ENCODE data around the gene SOWAHA. TPM values are rescaled to one million over a fixed set of nuclear protein-coding genes. Genes with fewer than 3 reads are reported as not detected.

SOWAHA gene
- total and polyA plus RNA-seq, 2 of the 4 experiments (the other 2 are of a cell fraction): 0.03 TPM; not detected in 1

DNA sequence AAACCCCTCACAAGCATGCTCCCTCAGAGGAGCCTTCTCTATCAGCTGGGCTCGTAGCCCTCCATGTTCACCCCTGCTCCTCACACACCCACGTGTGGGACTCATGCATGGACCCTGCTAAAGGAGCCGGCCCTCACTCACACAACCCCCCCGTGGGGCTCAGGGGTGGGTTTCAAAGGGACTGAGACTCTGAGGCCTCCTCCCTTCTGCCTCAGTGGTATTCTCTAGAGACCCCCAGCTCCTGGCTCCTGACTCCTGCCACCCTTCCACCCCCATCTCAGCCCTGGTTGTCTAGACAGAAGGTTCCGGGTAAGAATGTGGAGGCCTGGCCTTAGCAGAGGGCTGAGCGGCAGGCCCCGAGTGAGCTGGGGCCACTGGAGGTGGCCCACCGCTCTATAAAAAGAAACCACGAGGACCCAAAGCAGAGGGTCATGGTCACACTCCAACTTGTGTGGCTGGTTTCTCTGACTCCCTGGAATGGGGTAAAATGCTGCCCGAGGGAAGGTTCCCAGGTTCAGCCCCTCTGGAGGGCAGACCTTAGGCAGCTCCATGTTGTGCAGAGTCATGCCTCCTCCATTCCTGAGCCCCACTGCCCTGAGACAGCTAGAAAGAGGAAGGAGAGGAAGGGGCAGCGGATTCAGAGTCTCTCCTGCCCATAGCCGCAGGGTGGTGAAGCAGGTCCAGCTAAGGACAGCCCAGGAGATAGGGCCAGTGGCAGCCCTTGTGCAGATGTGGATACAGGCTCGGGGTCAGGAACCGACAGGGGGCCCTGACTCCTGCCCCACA lies 46.9 kb upstream of the SOWAHA start:
- Histone ChIP-seq H2AFZ (replicated peaks; ENCODE audit: low read length, poor library complexity) (no peak overlapping the region), H3K79me1 (ENCODE audit: low read depth in 1 of 2, low read length in 2 of 2) (peaks cover 29 to 60% of the 10 kb centered on the region in 2 experiments), H3K4me2 (ENCODE audit: low read depth, low read length) (no peak overlapping the region), H2BK5ac (ENCODE audit: low read depth, low read length, poor library complexity, severe bottlenecking) (no peak overlapping the region), H3K4ac (ENCODE audit: low read depth, low read length) (0 out of 2 replicates have a peak overlapping the region, but pooled peaks have one; percentile 28), H4K91ac (ENCODE audit: insufficient read depth, low read depth, low read length) (no peak overlapping the region), H2BK20ac (ENCODE audit: low read depth, low read length) (no peak overlapping the region), H3K9me1 (ENCODE audit: insufficient read depth, low read length) (peaks cover 36% of the 10 kb centered on the region), H3K9me3 (ENCODE audit: control insufficient read depth, insufficient read depth, low read length) (no peaks in the 10 kb centered on the region), H2AK9ac (replicated peaks; ENCODE audit: low read depth, low read length, poor library complexity) (no peak overlapping the region), H3K18ac (ENCODE audit: low read depth, low read length) (no peak overlapping the region), H2BK15ac (ENCODE audit: low read depth, low read length) (no peak overlapping the region; the same call in 2 of the 3 replicates), H3K56ac (ENCODE audit: extremely low read depth, insufficient read depth, low read length) (no peak overlapping the region), H3K4me1 (ENCODE audit: control insufficient read depth, insufficient read depth, low read length) (peaks cover 16% of the 10 kb centered on the region), H3K9ac (ENCODE audit: low read depth, low read length) (no peak overlapping the region), H2AK5ac (ENCODE audit: low read depth, low read length) (peak overlapping the region; percentile 70; the same call in 1 of the 2 replicates), H3K36me3 (ENCODE audit: control insufficient read depth, insufficient read depth, low read length) (peaks cover 32% of the 10 kb centered on the region), H4K5ac (ENCODE audit: low read depth, low read length) (no peak overlapping the region), H2BK120ac (ENCODE audit: low read depth, low read length) (no peak overlapping the region), H3K23ac (ENCODE audit: low read depth, low read length) (no peak overlapping the region), H3K14ac (replicated peaks; ENCODE audit: low read depth, low read length) (no peak overlapping the region), H3K4me3 (ENCODE audit: insufficient read depth, low read depth, low read length) (no peak overlapping the region), H4K8ac (ENCODE audit: low read depth in 2 of 2, low read length in 2 of 2) (no peak overlapping the region), H3K27ac (ENCODE audit: insufficient read depth, low read length) (no peak overlapping the region), H4K20me1 (ENCODE audit: insufficient read depth, low read length) (peaks cover 32% of the 10 kb centered on the region), H3K27me3 (ENCODE audit: control insufficient read depth, insufficient read depth, low read length) (no peaks in the 10 kb centered on the region)
- dilution Hi-C loops (cut with HindIII; ENCODE audit: low sequenced_read_pairs, unreplicated experiment): no loop called here
- DNase-seq (no peak), ATAC-seq (ENCODE audit: low read depth) (no peak)
- ChIA-PET POLR2A (ENCODE audit: unreplicated experiment) (no interaction called here), CTCF (interaction anchor here (1.3 to 1.4 kb wide), 2 partner anchors 11 kb away, joined by 4 to 5 read pairs; no protein-coding TSS in a partner anchor)
- in situ Hi-C loops (cut with MboI; ENCODE audit: low sequenced_read_pairs): no loop called here
- intact Hi-C loops (cut with micrococcal nuclease): no loop called here
- WGBS, 2 experiments (ENCODE audit: extremely low coverage in 2 of 2, insufficient read length in 1 of 2): 100% methylated on average over 3 of the region's 14 CpGs; no CpG with 5 or more reads in 1 of the 2 experiments
- TF ChIP-seq CEBPB (IDR thresholded peaks at IDR 0.05; ENCODE audit: low read depth, low read length) (no peak), POLR2A (IDR thresholded peaks at IDR 0.05; ENCODE audit: low read depth, low read length) (no peak), NFE2L2 (IDR thresholded peaks at IDR 0.05; ENCODE audit: low read depth, low read length) (no peak), BHLHE40 (IDR thresholded peaks at IDR 0.05; ENCODE audit: low read depth, low read length) (no peak), ELK1 (IDR thresholded peaks at IDR 0.05; ENCODE audit: borderline replicate concordance, low read depth, low read length) (no peak), RCOR1 (IDR thresholded peaks at IDR 0.05; ENCODE audit: insufficient replicate concordance, low read length) (no peak), USF2 (IDR thresholded peaks at IDR 0.05; ENCODE audit: low read depth, low read length) (no peak), RFX5 (IDR thresholded peaks at IDR 0.05; ENCODE audit: low read depth, low read length) (no peak), RAD21 (IDR thresholded peaks at IDR 0.05; ENCODE audit: low read length) (no peak), MAZ (IDR thresholded peaks at IDR 0.05; ENCODE audit: borderline replicate concordance, low read depth, low read length) (no peak), MAFK (IDR thresholded peaks at IDR 0.05; ENCODE audit: low read depth, low read length) (no peak), FOS (IDR thresholded peaks at IDR 0.05; ENCODE audit: low read depth, low read length) (no peak), MXI1 (IDR thresholded peaks at IDR 0.05; ENCODE audit: borderline replicate concordance, low read depth, low read length) (no peak), SMC3 (IDR thresholded peaks at IDR 0.05; ENCODE audit: low read depth, low read length) (no peak)
- TF ChIP-seq, protein P1, sequence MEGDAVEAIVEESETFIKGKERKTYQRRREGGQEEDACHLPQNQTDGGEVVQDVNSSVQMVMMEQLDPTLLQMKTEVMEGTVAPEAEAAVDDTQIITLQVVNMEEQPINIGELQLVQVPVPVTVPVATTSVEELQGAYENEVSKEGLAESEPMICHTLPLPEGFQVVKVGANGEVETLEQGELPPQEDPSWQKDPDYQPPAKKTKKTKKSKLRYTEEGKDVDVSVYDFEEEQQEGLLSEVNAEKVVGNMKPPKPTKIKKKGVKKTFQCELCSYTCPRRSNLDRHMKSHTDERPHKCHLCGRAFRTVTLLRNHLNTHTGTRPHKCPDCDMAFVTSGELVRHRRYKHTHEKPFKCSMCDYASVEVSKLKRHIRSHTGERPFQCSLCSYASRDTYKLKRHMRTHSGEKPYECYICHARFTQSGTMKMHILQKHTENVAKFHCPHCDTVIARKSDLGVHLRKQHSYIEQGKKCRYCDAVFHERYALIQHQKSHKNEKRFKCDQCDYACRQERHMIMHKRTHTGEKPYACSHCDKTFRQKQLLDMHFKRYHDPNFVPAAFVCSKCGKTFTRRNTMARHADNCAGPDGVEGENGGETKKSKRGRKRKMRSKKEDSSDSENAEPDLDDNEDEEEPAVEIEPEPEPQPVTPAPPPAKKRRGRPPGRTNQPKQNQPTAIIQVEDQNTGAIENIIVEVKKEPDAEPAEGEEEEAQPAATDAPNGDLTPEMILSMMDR (conservative IDR thresholded peaks at IDR 0.05; ENCODE audit: low read depth, low read length): no peak
- BruUV-seq (replicated peaks): no TSS peak
